ENCODE data around the gene SEC31B.

DNA sequence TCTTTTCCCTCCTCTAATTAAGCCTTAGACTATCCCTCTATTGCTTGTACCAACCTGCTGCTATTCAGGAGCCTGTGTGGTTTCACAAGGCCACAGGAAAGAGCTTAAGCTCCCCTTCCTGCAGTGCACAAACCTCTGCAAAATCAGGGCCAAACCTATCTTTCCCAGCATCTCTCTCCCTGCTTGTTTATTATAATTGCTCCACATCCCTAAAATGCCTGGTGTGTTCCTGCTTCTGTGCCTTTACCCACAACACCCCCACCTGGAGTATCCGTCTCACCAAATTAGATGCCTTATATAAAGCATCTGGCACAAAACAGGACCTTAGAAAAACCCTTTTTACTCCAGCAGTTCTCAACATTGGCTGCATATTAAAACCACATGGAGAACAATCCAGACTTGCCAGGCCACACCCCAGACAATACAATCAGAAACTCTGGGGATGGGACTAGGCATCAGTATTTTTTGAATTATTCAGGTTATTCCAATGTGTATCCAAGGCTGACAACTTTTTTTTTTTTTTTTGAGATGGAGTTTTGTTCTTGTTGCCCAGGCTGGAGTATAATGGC is 16.7 kb downstream of the SEC31B start:
- TF ChIP-seq, protein P1, sequence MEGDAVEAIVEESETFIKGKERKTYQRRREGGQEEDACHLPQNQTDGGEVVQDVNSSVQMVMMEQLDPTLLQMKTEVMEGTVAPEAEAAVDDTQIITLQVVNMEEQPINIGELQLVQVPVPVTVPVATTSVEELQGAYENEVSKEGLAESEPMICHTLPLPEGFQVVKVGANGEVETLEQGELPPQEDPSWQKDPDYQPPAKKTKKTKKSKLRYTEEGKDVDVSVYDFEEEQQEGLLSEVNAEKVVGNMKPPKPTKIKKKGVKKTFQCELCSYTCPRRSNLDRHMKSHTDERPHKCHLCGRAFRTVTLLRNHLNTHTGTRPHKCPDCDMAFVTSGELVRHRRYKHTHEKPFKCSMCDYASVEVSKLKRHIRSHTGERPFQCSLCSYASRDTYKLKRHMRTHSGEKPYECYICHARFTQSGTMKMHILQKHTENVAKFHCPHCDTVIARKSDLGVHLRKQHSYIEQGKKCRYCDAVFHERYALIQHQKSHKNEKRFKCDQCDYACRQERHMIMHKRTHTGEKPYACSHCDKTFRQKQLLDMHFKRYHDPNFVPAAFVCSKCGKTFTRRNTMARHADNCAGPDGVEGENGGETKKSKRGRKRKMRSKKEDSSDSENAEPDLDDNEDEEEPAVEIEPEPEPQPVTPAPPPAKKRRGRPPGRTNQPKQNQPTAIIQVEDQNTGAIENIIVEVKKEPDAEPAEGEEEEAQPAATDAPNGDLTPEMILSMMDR (IDR thresholded peaks at IDR 0.05), result no peak
- TF ChIP-seq EP300 (IDR thresholded peaks at IDR 0.05) (no peak), POLR2A (IDR thresholded peaks at IDR 0.05; ENCODE audit: low read depth) (no peak), POLR2AphosphoS5 (IDR thresholded peaks at IDR 0.05) (no peak)
